ENCODE measurements around the gene ARRB1. TPM values are rescaled to one million over a fixed set of nuclear protein-coding genes. Genes with fewer than 3 reads are reported as not detected.

The ARRB1 gene
- total and polyA plus RNA-seq, 2 donors from 2014 or later, result 17.6 to 53.8 TPM

DNA sequence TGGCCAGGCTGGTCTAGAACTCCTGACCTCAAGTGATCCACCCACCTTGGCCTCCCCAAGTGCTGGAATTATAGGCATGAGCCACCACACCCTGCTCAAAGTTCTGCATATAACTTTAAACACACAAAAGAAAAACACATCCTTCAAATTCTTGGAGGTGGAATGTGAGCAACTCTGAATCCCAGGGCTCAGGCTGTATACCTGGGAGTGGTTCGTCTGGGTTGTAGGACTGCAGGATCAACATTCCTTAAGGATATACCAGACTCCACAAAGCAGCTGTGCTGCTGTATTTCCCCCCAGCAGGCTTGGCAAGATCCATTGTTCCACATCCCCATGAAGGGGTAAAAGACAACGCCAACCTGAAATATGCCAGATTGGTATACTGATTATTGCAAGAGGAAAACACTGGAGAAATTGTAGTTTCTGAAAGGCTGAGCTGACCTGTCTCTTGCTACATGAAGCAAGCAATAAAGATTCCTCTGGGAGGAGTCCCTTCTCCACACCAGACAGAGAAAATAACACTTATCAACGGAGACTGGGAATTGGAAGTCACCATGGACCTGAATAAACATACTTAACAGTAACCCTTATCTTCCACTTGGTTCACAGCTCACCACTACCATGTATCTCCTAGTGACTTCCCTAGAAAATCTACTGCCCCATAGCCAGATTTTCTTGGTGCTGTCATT is 35.6 kb upstream of the ARRB1 start:
- H3K9ac ChIP-seq (ENCODE audit: low read length in 3 of 3), result no peak overlapping the region
- no peak for DNase-seq
- no peak overlapping the region for H3K27ac ChIP-seq (ENCODE audit: low read depth in 2 of 2, low read length in 2 of 2)
- H3K36me3 ChIP-seq (ENCODE audit: control insufficient read depth in 2 of 3, insufficient read depth in 3 of 3, low read length in 3 of 3), result no peaks in the 10 kb centered on the region
- no peak for FAIRE-seq
- TF ChIP-seq, protein P1, sequence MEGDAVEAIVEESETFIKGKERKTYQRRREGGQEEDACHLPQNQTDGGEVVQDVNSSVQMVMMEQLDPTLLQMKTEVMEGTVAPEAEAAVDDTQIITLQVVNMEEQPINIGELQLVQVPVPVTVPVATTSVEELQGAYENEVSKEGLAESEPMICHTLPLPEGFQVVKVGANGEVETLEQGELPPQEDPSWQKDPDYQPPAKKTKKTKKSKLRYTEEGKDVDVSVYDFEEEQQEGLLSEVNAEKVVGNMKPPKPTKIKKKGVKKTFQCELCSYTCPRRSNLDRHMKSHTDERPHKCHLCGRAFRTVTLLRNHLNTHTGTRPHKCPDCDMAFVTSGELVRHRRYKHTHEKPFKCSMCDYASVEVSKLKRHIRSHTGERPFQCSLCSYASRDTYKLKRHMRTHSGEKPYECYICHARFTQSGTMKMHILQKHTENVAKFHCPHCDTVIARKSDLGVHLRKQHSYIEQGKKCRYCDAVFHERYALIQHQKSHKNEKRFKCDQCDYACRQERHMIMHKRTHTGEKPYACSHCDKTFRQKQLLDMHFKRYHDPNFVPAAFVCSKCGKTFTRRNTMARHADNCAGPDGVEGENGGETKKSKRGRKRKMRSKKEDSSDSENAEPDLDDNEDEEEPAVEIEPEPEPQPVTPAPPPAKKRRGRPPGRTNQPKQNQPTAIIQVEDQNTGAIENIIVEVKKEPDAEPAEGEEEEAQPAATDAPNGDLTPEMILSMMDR (IDR thresholded peaks at IDR 0.05; ENCODE audit: borderline replicate concordance, extremely low read depth, insufficient read depth), result no peak
- no peaks in the 10 kb centered on the region for H3K9me3 ChIP-seq (ENCODE audit: control insufficient read depth in 2 of 3, insufficient read depth in 1 of 3, low read length in 3 of 3)
- H3K4me1 ChIP-seq (ENCODE audit: control insufficient read depth in 2 of 3, insufficient read depth in 2 of 3, low read depth in 1 of 3, low read length in 3 of 3), result peaks cover 0 to 3% (median 0%) of the 10 kb centered on the region in 3 donors
- no peaks in the 10 kb centered on the region for H3K27me3 ChIP-seq (ENCODE audit: control insufficient read depth, insufficient read depth, low read length)
- H3K4me3 ChIP-seq (ENCODE audit: low read length in 3 of 3), result no peak overlapping the region
- intact Hi-C loops (cut with DNase I), result loop anchor here (10.0 kb wide), 1 partner anchor 52 kb away; no protein-coding TSS in a partner anchor

DNA sequence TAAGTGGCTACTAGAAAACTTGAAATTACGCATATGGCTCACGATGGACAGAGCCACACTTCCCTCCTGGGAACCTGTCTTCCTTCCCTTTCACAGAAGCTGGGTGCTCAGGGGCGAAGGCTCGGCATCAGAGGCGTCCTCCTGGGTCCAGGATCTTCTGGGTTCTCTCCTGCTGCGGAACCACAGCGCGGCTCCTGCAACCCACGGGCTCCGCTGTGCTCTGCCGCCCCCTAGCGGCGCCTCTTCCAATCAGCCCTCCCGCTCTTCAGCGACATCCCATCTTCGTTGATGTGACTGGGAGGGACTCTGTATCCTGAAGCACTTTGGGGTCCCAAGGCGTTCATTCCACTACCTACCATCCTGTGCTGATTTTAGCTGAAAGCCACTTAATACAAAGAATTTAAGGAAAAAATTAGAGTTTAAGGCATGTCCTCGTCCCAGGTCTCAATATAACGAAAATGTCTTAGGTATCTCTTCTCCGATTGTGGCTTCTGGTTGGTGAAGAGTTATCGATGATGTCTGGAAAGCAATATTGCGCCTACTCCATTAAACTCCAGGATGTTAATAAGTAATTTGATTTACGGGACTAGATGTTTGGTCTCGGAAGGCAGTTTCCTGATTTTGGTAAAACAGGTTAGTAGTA is 33.1 kb upstream of the ARRB1 start:
- no peak overlapping the region for H3K9ac ChIP-seq (ENCODE audit: low read length in 3 of 3)
- FAIRE-seq (no peak), DNase-seq (peak; percentile 65 to 90 (median 80))
- H3K9me3 ChIP-seq (ENCODE audit: control insufficient read depth in 2 of 3, insufficient read depth in 1 of 3, low read length in 3 of 3), result no peaks in the 10 kb centered on the region
- H3K4me1 ChIP-seq (ENCODE audit: control insufficient read depth in 2 of 3, insufficient read depth in 2 of 3, low read depth in 1 of 3, low read length in 3 of 3), result peaks cover 0 to 3% (median 0%) of the 10 kb centered on the region in 3 donors
- H3K27me3 ChIP-seq (ENCODE audit: control insufficient read depth, insufficient read depth, low read length), result no peaks in the 10 kb centered on the region
- H3K4me3 ChIP-seq (ENCODE audit: low read length in 3 of 3), result no peak overlapping the region
- intact Hi-C loops (cut with DNase I), result loop anchor here (5.0 to 10.0 kb wide), 2 partner anchors 50 to 107 kb away; no protein-coding TSS in a partner anchor
- TF ChIP-seq, protein P1 (IDR thresholded peaks at IDR 0.05; ENCODE audit: borderline replicate concordance, extremely low read depth, insufficient read depth), result peak; percentile 99
- no peaks in the 10 kb centered on the region for H3K36me3 ChIP-seq (ENCODE audit: control insufficient read depth in 2 of 3, insufficient read depth in 3 of 3, low read length in 3 of 3)
- no peak overlapping the region for H3K27ac ChIP-seq (ENCODE audit: low read depth in 2 of 2, low read length in 2 of 2)

DNA sequence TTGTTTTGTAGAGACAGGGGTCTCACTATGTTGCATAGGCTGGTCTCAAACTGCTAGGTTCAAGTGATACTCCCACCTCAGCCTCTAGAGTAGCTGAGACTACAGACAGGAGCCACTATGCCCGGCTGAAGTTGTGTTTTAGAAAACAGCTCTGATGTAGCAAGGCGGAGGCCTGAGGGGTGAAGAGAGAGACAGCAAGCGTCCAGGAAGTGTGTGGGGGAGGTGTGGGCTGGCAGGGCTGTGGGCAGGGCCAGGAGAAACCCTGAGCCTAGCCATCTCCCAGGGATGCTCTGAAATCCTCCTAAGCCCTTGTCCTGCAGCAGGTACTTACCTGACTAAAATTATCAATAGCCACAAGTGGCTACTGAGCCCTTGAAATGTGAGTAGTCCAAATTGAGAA is 31.8 kb upstream of the ARRB1 start:
- Histone ChIP-seq H3K36me3 (ENCODE audit: control insufficient read depth in 2 of 3, insufficient read depth in 3 of 3, low read length in 3 of 3) (no peaks in the 10 kb centered on the region), H3K4me1 (ENCODE audit: control insufficient read depth in 2 of 3, insufficient read depth in 2 of 3, low read depth in 1 of 3, low read length in 3 of 3) (no peaks in the 10 kb centered on the region), H3K27ac (ENCODE audit: low read depth in 2 of 2, low read length in 2 of 2) (no peak overlapping the region), H3K9me3 (ENCODE audit: control insufficient read depth in 2 of 3, insufficient read depth in 1 of 3, low read length in 3 of 3) (no peaks in the 10 kb centered on the region), H3K27me3 (ENCODE audit: control insufficient read depth, insufficient read depth, low read length) (no peaks in the 10 kb centered on the region), H3K4me3 (ENCODE audit: low read length in 3 of 3) (no peak overlapping the region), H3K9ac (ENCODE audit: low read length in 3 of 3) (no peak overlapping the region)
- intact Hi-C loops (cut with DNase I), result loop anchor here (5.0 to 10.0 kb wide), 2 partner anchors 48 to 106 kb away; no protein-coding TSS in a partner anchor
- no peak for DNase-seq
- FAIRE-seq, result no peak
- TF ChIP-seq, protein P1 (IDR thresholded peaks at IDR 0.05; ENCODE audit: borderline replicate concordance, extremely low read depth, insufficient read depth), result no peak
